ENCODE data around the gene SMC5.
A peak's percentile ranks its signal among the peaks of the same experiment; 100 is the strongest.
"Not testable (repeated sequence)": the region's sequence is repeated elsewhere in the genome, so short reads cannot be mapped to it uniquely, and the experiment has no call there.

SMC5 gene

GRCh38 chr9:70263421-70263820 lies 4.6 kb downstream of the SMC5 start:
- no peak for DNase-seq (ENCODE audit: low spot score)

GRCh38 chr9:70278305-70278704 lies 19.5 kb downstream of the SMC5 start:
- no peak for DNase-seq (ENCODE audit: low spot score)

GRCh38 chr9:70283848-70284247 lies 25.1 kb downstream of the SMC5 start:
- no peak for DNase-seq (ENCODE audit: low spot score)

GRCh38 chr9:70285246-70285645 lies 26.5 kb downstream of the SMC5 start:
- no peak for DNase-seq (ENCODE audit: low spot score)

- no peak for DNase-seq (ENCODE audit: low spot score)
These were observed 27.3 kb downstream of the SMC5 start for GRCh38 chr9:70285981-70286598.

GRCh38 chr9:70290626-70291025 lies 31.8 kb downstream of the SMC5 start:
- no peak for DNase-seq (ENCODE audit: low spot score)

GRCh38 chr9:70291446-70291845 lies 32.7 kb downstream of the SMC5 start:
- DNase-seq (ENCODE audit: low spot score): no peak

GRCh38 chr9:70292253-70292652 lies 33.5 kb downstream of the SMC5 start:
- DNase-seq (ENCODE audit: low spot score): no peak

- DNase-seq (ENCODE audit: low spot score): no peak
These were observed 34.4 kb downstream of the SMC5 start for GRCh38 chr9:70293214-70293613.

GRCh38 chr9:70297141-70297540 lies 38.4 kb downstream of the SMC5 start:
- no peak for DNase-seq (ENCODE audit: low spot score)

- DNase-seq (ENCODE audit: low spot score): no peak
These were observed 39.5 kb downstream of the SMC5 start for GRCh38 chr9:70298245-70298771.

- DNase-seq (ENCODE audit: low spot score): no peak
These were observed 44.5 kb downstream of the SMC5 start for GRCh38 chr9:70303268-70303667.

- no peak for DNase-seq (ENCODE audit: low spot score)
These were observed 46.0 kb downstream of the SMC5 start for GRCh38 chr9:70304810-70305209.

- DNase-seq (ENCODE audit: low spot score): no peak
These were observed 56.6 kb downstream of the SMC5 start for GRCh38 chr9:70315389-70315788.

GRCh38 chr9:70318002-70318401 lies 59.2 kb downstream of the SMC5 start:
- DNase-seq (ENCODE audit: low spot score): no peak

- no peak for DNase-seq (ENCODE audit: low spot score)
These were observed 63.3 kb downstream of the SMC5 start for GRCh38 chr9:70322096-70322495.

- DNase-seq (ENCODE audit: low spot score): no peak
These were observed 66.2 kb downstream of the SMC5 start for GRCh38 chr9:70324963-70325362.

GRCh38 chr9:70328625-70329024 lies 69.8 kb downstream of the SMC5 start:
- DNase-seq (ENCODE audit: low spot score): not testable (repeated sequence)

GRCh38 chr9:70340572-70340971 lies 81.8 kb downstream of the SMC5 start:
- peak; percentile 67 for DNase-seq (ENCODE audit: low spot score)

- DNase-seq (ENCODE audit: low spot score): no peak
These were observed 88.3 kb downstream of the SMC5 start for GRCh38 chr9:70347046-70347445.

- no peak for DNase-seq (ENCODE audit: low spot score)
These were observed 93.6 kb downstream of the SMC5 start for GRCh38 chr9:70352356-70352755.

GRCh38 chr9:70352802-70353201 lies 94.0 kb downstream of the SMC5 start:
- DNase-seq (ENCODE audit: low spot score): peak; percentile 39

- DNase-seq (ENCODE audit: low spot score): no peak
These were observed 97.0 kb downstream of the SMC5 start for GRCh38 chr9:70355801-70356200.

- no peak for DNase-seq (ENCODE audit: low spot score)
These were observed 104.2 kb downstream of the SMC5 start for GRCh38 chr9:70362952-70363351.

Data from pons (tissue), 1 donor.